Measurements from ENCODE around the gene AZGP1.
"Not testable (repeated sequence)": the region's sequence is repeated elsewhere in the genome, so short reads cannot be mapped to it uniquely, and the experiment has no call there.

The AZGP1 gene
- total RNA-seq: 0 reads per million in 4 donors

GRCh38 chr7:99975782-99976521 lies at the start of gene AZGP1:
TSS of gene AZGP1 (minus strand) at chr7:99976031. CDS start at chr7:99976020, 11 bp downstream.
- DNase-seq: no peak

DNA sequence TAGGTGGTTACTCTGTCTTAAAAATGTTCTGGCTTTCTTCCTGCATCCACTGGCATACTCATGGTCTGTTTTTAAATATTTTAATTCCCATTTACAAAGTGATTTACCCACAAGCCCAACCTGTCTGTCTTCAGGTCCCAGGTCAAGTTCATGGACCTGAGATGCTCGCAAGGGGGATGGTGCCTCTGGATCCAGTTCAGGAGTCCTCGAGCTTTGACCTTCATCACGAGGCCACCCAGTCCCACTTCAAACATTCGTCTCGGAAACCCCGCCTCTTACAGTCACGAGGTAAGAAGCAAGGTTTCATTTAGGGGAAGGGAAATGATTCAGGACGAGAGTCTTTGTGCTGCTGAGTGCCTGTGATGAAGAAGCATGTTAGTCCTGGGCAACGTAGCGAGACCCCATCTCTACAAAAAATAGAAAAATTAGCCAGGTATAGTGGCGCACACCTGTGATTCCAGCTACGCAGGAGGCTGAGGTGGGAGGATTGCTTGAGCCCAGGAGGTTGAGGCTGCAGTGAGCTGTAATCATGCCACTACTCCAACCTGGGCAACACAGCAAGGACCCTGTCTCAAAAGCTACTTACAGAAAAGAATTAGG lies 48.3 kb upstream of the AZGP1 start:
- DNase-seq: no peak

DNA sequence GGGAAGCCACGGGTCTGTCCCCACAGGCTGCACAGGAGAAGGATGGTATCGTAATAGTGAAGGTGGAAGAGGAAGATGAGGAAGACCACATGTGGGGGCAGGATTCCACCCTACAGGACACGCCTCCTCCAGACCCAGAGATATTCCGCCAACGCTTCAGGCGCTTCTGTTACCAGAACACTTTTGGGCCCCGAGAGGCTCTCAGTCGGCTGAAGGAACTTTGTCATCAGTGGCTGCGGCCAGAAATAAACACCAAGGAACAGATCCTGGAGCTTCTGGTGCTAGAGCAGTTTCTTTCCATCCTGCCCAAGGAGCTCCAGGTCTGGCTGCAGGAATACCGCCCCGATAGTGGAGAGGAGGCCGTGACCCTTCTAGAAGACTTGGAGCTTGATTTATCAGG lies 47.7 kb upstream of the AZGP1 start:
- DNase-seq: no peak

- DNase-seq: no peak
Measured at GRCh38 chr7:100022621-100023020, 46.8 kb upstream of the AZGP1 start.

DNA sequence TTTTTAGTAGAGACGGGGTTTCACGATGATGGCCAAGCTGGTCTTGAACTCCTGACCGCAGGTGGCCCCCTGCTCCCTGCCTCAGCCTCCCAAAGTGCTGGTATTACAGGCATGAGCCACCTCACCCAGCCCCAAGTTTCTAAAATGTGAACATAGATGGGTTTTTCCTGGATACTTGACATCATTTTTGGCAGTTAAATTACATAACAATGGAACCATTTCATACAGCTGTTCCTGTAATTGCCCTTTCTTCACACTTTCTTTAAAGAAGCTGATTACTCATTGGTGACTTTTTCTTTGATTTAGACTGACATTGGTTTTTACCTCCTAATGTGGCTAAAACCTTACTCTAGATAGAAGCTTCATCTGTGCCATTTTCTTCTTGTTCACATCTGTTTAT lies 45.5 kb upstream of the AZGP1 start:
- DNase-seq: no peak

GRCh38 chr7:100019908-100020307 lies 44.1 kb upstream of the AZGP1 start:
- DNase-seq: no peak

- no peak for DNase-seq
Measured at GRCh38 chr7:100017875-100018274, 42.0 kb upstream of the AZGP1 start.

- no peak for DNase-seq
Measured at GRCh38 chr7:100017300-100017699, 41.5 kb upstream of the AZGP1 start.

- DNase-seq: no peak
Measured at GRCh38 chr7:100016215-100016901, 40.5 kb upstream of the AZGP1 start.

GRCh38 chr7:100015232-100016214 lies 39.7 kb upstream of the AZGP1 start, which contains the start of gene ZKSCAN1:
TSS of gene ZKSCAN1 (plus strand) at chr7:100015596. CDS start at chr7:100023507, 7,911 bp downstream.
- DNase-seq: peak; percentile 67 to 93 (median 79)

DNA sequence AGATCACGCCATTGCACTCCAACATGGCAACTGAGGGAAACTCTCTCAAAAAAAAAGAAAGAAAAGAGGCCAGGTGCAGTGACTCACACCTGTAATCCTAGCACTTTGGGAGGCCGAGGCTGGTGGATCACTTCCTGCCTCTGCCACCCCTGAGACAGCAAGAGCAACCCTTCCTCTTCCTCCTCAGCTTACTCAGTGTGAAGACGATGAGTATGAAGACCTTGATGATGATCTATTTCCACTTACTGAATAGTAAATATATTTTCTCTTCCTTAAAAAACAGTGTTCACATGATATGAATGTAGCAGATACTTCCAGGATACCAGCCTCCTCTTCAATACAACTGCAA lies 37.5 kb upstream of the AZGP1 start:
- peak in 1 of 5 donors; percentile 25 for DNase-seq

- not testable (repeated sequence) for DNase-seq
Measured at GRCh38 chr7:100012385-100013327, 36.8 kb upstream of the AZGP1 start.

GRCh38 chr7:100011516-100011915 lies 35.7 kb upstream of the AZGP1 start:
- DNase-seq: no peak

- DNase-seq: no peak
Measured at GRCh38 chr7:100010901-100011300, 35.1 kb upstream of the AZGP1 start.

DNA sequence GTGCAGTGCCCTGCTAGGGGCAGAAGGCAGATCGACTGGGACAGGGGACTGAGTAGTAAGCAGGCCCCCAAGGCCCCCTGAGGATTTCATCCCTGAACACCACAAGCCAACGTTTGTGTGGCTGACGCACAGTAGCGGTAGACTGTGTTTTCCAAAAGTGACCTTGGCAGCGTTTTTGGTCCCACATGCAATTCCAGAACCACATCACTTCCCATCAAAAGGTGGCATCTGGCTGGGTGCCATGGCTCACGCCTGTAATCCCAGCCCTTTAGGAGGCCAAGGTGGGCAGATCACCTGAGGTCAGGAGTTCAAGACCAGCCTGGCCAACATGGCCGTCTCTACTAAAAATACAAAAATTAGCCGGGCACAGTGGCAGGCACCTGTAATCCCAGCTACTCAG lies 34.1 kb upstream of the AZGP1 start:
- not testable (repeated sequence) for DNase-seq

- no peak for DNase-seq
Measured at GRCh38 chr7:100008525-100008924, 32.7 kb upstream of the AZGP1 start.

- DNase-seq: no peak
Measured at GRCh38 chr7:100007887-100008286, 32.1 kb upstream of the AZGP1 start.

- DNase-seq: no peak
Measured at GRCh38 chr7:100003711-100004661, 28.2 kb upstream of the AZGP1 start.

DNA sequence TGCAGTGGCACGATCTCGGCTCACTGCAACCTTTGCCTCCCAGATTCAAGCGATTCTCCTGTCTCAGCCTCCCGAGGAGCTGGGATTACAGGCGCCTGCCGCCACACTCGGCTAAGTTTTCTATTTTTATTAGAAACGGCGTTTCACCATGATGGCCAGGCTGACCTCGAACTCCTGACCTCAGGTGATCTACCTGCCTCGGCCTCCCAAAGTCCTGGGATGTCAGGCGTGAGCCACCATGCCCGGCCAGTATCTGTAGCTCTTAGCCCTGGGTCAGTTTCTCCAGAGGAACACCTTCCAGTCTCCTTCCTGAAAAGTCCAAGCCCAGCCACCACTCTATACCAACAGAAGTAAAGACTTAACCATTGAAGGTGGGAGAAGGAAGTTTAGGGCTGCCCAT lies 24.4 kb upstream of the AZGP1 start:
- DNase-seq: no peak

DNA sequence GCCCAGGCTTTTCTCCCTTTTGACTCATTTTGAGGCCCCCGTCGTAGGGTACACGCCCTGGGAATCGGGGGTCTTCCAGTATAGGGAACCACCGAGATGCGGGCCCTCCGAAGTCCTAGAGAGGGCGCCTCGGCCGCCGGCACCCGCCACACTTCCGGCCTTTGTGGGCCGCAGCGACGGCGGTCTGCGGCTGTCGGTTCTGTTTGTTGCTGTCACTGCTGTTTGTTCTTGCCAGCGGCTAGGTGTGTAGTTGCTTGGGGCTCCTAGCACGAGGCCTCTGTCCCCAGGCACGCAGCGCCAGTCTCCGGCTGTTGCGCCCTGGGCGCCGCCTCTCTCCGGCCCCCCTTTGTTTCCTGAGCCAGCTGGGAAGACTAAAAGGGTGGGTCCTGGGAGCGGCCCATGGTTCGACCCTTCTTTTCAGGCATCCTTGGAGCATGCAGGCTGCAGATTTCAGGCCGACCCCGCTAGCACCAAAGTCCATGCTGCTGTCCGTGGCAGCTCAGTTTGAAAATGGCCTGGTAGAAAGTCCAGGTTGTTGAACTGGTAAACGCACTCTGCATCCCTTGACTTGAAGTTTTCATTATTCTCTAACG lies 21.8 kb upstream of the AZGP1 start:
- peak; percentile 39 to 82 (median 57) for DNase-seq

Measured in T-helper 1 cell (primary cell).